HG03108 (cell line): ENCODE results near the gene GALM.
"Not testable (repeated sequence)": the region's sequence is repeated elsewhere in the genome, so short reads cannot be mapped to it uniquely, and the experiment has no call there.

ENCODE experiments used
- ATAC-seq: cut with Tn5 transposase; IDR thresholded peaks from one replicate; pipeline ENCODE4 v1.9.1; 2021; ENCODE audit warnings: moderate library complexity; ENCODE audit not compliant: unreplicated experiment

Gene GALM

DNA sequence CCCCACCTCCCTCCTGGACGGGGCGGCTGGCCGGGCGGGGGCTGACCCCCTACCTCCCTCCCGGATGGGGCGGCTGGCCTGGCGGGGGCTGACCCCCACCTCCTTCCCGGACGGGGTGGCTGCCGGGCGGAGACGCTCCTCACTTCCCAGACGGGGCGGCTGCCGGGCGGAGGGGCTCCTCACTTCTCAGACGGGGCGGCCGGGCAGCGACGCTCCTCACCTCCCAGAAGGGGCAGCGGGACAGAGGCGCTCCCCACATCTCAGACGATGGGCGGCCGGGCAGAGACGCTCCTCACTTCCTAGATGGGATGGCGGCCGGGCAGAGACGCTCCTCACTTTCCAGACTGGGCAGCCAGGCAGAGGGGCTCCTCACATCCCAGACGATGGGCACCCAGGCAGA, 90.0 kb downstream of the GALM start:
- not testable (repeated sequence) for ATAC-seq

DNA sequence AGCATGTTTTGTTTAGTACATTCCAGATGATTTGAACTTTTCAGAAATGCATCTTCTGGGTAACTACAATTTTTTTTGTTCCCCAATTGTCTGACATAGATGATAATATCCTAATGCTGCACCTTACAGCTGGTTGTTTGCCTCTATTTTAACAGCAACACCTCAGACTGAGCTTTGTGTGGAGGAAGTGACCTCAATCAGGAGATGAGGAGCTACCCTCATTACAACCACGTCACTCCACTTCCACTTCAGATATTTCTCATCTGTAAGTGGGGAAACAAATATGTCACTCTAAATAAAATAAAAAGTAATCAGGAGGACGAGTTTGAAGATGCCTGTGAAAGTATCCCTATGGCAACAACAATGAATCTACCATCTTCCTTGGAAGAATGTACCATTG, 97.3 kb downstream of the GALM start:
- no peak for ATAC-seq

DNA sequence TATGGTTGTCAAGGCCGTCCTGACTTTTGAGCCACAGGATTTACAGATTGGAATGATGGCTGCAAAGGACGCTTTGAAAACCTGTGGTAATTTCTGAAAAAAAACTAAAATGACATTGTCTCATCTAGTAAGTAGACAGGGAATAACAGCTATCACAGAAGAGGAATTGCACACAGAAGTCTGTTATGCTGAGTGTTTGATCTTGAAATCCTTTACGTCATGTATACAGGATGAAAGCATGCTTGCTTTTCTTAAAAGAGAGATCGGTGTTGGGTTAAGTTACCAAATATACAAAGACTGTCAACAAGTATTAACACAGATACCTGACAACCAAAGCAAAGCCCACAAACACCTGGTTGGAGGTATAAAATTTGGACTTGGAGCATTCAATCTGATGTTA, 97.8 kb downstream of the GALM start:
- ATAC-seq: no peak

DNA sequence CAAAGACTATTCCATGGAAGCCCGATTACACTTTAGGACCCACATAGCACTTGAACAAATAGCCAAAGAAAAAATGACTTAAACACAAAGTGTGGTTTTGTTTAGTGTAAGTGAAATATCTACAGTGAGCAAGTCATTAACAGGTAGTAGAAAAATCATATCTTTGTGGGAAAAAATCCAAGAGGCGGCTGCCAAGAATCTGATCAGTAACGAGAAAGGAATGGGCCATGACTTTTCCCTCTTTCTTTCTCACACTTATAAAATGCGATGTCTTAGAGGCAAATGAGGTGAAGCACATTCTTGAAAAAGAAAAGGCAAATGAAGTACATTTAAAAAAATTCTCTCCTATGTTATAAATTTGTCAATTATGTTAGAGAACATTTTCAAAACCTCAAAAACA, 99.2 kb downstream of the GALM start:
- ATAC-seq: no peak

DNA sequence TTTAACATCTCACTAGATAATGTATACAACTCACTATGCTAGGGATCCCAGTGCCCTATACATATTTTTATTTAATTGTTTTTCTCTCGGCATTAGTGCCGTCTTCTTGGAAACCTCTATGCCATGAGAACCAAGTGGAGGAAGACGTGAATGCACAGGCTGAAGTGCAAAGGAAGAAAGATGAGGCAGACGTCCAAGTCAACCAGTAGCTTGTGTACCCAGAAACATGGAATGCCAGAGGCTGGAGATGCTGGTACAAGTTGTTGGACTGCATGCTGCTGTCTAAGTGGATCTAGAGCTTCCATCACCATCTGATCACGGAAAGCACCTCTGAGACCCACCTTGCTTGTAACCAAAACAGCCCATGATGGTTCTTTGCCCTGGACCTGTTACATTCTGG, 99.6 kb downstream of the GALM start:
- ATAC-seq: no peak

DNA sequence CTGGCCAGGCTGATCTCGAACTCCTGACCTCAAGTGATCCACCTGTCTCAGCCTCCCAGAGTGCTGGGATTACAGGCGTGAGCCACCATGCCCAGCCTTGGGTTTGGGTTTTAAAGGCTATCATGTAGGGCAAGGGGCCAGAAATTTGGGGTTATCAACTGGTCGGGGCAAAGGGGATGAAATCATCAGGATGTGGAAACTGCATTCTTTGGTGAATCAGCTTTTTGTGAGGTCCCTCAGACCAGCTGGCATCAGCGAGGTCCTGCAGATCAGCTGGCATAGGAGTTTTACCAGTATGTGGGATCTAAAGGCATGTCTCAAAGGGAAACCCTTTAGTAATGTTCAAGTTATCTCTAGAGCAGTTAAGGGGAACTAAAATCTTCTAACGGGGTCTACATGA, 105.7 kb downstream of the GALM start:
- ATAC-seq: no peak

DNA sequence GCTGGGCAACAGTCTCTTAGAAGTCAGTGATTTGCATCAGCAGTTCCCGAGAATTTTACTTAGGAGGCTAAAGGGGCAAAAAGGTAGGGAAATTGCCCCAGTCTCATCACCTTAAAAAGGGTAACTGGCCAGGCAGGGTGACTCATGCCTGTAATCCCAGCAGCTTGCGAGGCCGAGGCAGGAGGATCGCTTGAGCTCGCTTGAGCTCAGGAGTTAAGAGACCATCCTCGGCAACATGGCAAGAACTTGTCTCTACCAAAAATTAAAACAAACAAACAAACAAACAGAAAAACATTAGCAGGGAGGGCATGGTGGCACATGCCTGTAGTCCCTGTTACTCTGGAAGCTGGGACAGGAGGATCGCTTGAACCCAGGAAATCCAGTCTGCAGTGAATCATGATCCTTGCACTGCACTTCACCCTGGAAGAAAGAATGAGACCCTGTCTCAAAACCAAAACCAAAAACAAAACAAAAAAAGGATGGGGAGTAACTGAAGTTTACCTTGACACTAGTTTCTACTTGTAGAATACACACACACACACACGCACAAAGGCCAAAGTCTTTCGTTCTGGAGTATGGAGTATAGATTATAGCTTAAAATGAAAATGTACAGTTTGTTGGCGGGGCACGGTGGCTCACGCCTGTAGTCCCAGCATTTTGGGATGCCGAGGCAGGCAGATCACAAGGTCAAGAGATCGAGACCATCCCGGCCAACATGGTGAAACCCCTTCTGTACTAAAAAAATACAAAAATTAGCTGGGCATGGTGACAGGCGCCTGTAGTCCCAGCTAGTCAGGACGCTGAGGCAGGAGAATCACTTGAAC, 109.4 kb downstream of the GALM start:
- ATAC-seq: no peak

DNA sequence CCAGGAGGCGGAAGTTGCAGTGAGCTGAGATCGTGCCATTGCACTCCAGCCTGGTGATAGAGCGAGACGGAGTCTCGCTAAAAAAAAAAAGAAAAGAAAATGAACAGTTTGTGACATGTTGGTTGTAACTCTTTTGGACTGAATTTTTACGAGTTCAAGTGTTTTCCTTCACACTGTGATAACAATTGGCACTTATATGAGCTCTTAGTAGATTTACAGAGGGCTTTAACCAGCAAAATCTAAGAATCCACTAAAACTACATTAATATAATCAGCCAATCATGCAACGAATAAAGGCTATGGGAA, 110.0 kb downstream of the GALM start:
- ATAC-seq: no peak

DNA sequence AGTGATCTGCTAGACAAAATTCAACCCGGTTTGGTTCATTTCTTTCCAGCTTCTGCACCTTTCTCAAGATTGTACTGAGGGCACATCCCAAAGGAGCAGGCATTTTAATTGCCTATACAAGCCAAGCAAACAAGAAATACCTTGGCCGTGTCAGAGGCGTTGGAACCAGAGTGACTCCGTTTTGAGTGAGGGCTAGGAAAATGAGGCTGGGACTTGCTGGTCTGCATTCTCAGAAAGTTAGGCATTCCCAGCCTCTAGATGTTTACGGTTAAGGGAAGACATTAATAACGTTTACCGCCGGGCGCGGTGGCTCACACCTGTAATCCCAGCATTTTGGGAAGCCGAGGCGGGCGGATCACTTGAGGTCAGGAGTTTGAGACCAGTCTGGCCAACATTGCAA, 110.6 kb downstream of the GALM start:
- ATAC-seq: no peak

DNA sequence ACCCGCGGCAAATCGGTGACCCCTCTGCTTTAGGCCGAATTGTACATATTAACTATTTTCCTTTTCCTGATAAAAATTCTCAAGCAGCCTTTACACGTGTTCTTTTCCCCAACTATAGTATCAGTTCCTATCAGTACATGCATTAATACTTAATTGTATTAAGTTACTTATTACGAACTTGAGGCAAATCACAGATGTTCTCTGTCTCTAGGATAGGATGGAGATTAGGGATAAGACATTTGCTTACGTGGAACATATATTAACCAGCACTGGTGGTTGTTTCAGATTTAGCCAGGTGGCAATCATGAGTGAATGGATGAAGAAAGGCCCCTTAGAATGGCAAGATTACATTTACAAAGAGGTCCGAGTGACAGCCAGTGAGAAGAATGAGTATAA, 112.8 kb downstream of the GALM start:
- peak; percentile 8 for ATAC-seq

DNA sequence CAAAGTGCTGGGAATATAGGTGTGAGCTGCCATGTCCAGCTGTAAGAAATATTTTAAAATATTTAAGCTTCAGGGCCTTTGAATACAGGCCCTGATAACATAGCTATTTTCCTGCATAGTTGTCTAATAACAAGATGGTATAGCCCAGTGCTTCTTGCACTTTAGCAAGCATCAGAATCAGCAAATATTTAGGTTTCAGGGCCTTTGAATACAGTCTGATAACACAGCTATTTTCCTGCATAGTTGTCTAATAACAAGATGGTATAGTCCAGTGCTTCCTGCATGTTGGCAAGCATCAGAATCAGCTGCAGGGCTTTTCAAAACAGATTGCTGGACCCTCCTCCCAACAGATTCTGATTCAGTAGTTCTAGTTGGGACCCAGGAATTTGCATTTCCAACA, 117.7 kb downstream of the GALM start:
- ATAC-seq: no peak
